Upper lobe of left lung (tissue), 6 donors: ENCODE results near the gene THOP1. TPM values are rescaled to one million over a fixed set of nuclear protein-coding genes. Genes with fewer than 3 reads are reported as not detected.

Experiments
- ATAC-seq, 2 donors: fragments of 200-7000 bp; cut with Tn5 transposase; one replicate each; pipeline ENCODE4 v1.9.1; 2022; ENCODE audit warnings: mild to moderate bottlenecking in 2 of 2, moderate library complexity in 2 of 2; ENCODE audit not compliant: low FRiP score in 2 of 2
- DNase-seq, 2 donors: peaks; one replicate each; pipeline ENCODE4 v3.0.0-alpha.2; 2019 to 2020
- H3K27ac ChIP-seq, 4 donors: fragments of 200-600 bp; sonication (generic); one replicate each; pipeline ENCODE4 v1.5.1; 2016 to 2019
- H3K27me3 ChIP-seq, 4 donors: fragments of 200-600 bp; sonication (generic); one replicate each; pipeline ENCODE4 v1.5.1; 2017 to 2019
- H3K36me3 ChIP-seq, 4 donors: fragments of 200-600 bp; sonication (generic); one replicate each; pipeline ENCODE4 v1.5.1; 2016 to 2019
- H3K4me1 ChIP-seq, 4 donors: fragments of 200-600 bp; sonication (generic); one replicate each; pipeline ENCODE4 v1.5.1; 2018 to 2019
- H3K4me3 ChIP-seq, 4 donors: fragments of 200-600 bp; sonication (generic); one replicate each; pipeline ENCODE4 v1.5.1; 2017 to 2019; ENCODE audit warnings: mild to moderate bottlenecking in 2 of 4, moderate library complexity in 1 of 4
- H3K9me3 ChIP-seq, 4 donors: fragments of 200-600 bp; sonication (generic); one replicate each; pipeline ENCODE4 v1.5.1; 2018 to 2019
- EP300 ChIP-seq, 4 donors: sonication (generic); formaldehyde crosslinking; IDR thresholded peaks; one replicate each; pipeline ENCODE4 v1.5.1; 2017; ENCODE audit warnings: antibody characterized with exemption in 4 of 4, control low read depth in 2 of 4
- POLR2A ChIP-seq, 4 donors: fragments of 450-650 bp; IDR thresholded peaks; one replicate each; pipeline ENCODE4 v1.5.1; 2016 to 2017; ENCODE audit warnings: antibody characterized with exemption in 4 of 4, mild to moderate bottlenecking in 2 of 4
- POLR2AphosphoS5 ChIP-seq, 2 donors: sonication (generic); formaldehyde crosslinking; IDR thresholded peaks; one replicate each; pipeline ENCODE4 v1.5.1; 2017; ENCODE audit warnings: antibody characterized with exemption in 2 of 2
- WGBS, 2 donors: methylation state at CpG; one replicate each; pipeline ENCODE4 v1.1.5; 2017 to 2018; 5-methylcytosine and 5-hydroxymethylcytosine counted together
- total RNA-seq, 6 donors: library from RNA; depleted of rRNA in 4 of 6; stranded (reverse); fragments of >200 nt in 4 of 6; gene quantifications; one replicate each; pipeline versions ENCODE4 v1.1.0 to v1.2.1, GENCODE V29; 2016 to 2021
- TF ChIP-seq, protein P1 (sequence below), 6 experiments: fragments of 450-650 bp in 4 of 6; fragments of 200-600 bp in 2 of 6; sonication (generic) in 2 of 6; IDR thresholded peaks; one replicate each; pipeline ENCODE4 v1.5.1; 2016 to 2019; ENCODE audit warnings: antibody characterized with exemption in 6 of 6
- donor health status: DM: no; HTN: no; CAD: no; lungs with moderate emphysema.
- donor health status: DM: no; HTN: yes; CAD: no; lungs with severe emphysema.

THOP1 gene
- total RNA-seq, 6 donors from 2014 or later, result 28.7 to 62.3 (median 43.1) TPM

GRCh38 chr19:2764945-2765344 lies 20.4 kb upstream of the THOP1 start:
- ATAC-seq (no peak), DNase-seq (no peak)
- Histone ChIP-seq H3K27ac (no peak overlapping the region), H3K9me3 (no peaks in the 10 kb centered on the region), H3K4me3 (no peak overlapping the region), H3K27me3 (no peaks in the 10 kb centered on the region), H3K36me3 (peaks cover 0 to 90% (median 74%) of the 10 kb centered on the region in 4 donors), H3K4me1 (peaks cover 0 to 8% (median under 1%) of the 10 kb centered on the region in 4 donors)
- WGBS, 2 donors, result 93 to 98% methylated on average over 21 of the region's 21 CpGs
- no peak for TF ChIP-seq POLR2A (IDR thresholded peaks at IDR 0.05)
- TF ChIP-seq, protein P1, sequence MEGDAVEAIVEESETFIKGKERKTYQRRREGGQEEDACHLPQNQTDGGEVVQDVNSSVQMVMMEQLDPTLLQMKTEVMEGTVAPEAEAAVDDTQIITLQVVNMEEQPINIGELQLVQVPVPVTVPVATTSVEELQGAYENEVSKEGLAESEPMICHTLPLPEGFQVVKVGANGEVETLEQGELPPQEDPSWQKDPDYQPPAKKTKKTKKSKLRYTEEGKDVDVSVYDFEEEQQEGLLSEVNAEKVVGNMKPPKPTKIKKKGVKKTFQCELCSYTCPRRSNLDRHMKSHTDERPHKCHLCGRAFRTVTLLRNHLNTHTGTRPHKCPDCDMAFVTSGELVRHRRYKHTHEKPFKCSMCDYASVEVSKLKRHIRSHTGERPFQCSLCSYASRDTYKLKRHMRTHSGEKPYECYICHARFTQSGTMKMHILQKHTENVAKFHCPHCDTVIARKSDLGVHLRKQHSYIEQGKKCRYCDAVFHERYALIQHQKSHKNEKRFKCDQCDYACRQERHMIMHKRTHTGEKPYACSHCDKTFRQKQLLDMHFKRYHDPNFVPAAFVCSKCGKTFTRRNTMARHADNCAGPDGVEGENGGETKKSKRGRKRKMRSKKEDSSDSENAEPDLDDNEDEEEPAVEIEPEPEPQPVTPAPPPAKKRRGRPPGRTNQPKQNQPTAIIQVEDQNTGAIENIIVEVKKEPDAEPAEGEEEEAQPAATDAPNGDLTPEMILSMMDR (IDR thresholded peaks at IDR 0.05), result no peak
- no peak for TF ChIP-seq POLR2AphosphoS5 (IDR thresholded peaks at IDR 0.05)
- TF ChIP-seq EP300 (IDR thresholded peaks at IDR 0.05), result no peak

GRCh38 chr19:2765376-2765775 lies 19.9 kb upstream of the THOP1 start:
- TF ChIP-seq POLR2A (IDR thresholded peaks at IDR 0.05) (no peak), EP300 (IDR thresholded peaks at IDR 0.05) (no peak), POLR2AphosphoS5 (IDR thresholded peaks at IDR 0.05) (no peak)
- TF ChIP-seq, protein P1 (IDR thresholded peaks at IDR 0.05), result no peak
- peaks cover 2 to 13% (median 4%) of the 10 kb centered on the region in 4 donors for H3K4me1 ChIP-seq
- H3K27me3 ChIP-seq, result no peaks in the 10 kb centered on the region
- DNase-seq (no peak), ATAC-seq (no peak)
- no peak overlapping the region for H3K4me3 ChIP-seq
- peaks cover 0 to 88% (median 73%) of the 10 kb centered on the region in 4 donors for H3K36me3 ChIP-seq
- no peak overlapping the region for H3K27ac ChIP-seq
- no peaks in the 10 kb centered on the region for H3K9me3 ChIP-seq
- 93 to 95% methylated on average over 13 to 14 of the region's 15 CpGs for whole genome bisulfite sequencing, 2 donors

- Histone ChIP-seq H3K27ac (no peak overlapping the region), H3K9me3 (no peaks in the 10 kb centered on the region), H3K27me3 (no peaks in the 10 kb centered on the region), H3K36me3 (peaks cover 0 to 77% (median 60%) of the 10 kb centered on the region in 4 donors), H3K4me1 (peaks cover 8 to 24% (median 9%) of the 10 kb centered on the region in 4 donors), H3K4me3 (no peak overlapping the region)
- WGBS, 2 donors, result 94 to 97% methylated on average over 13 to 32 of the region's 35 CpGs
- TF ChIP-seq EP300 (IDR thresholded peaks at IDR 0.05) (no peak), POLR2AphosphoS5 (IDR thresholded peaks at IDR 0.05) (no peak), POLR2A (IDR thresholded peaks at IDR 0.05) (no peak)
- TF ChIP-seq, protein P1 (IDR thresholded peaks at IDR 0.05), result no peak
- DNase-seq (peak in 1 of 2 donors; percentile 76), ATAC-seq (no peak)
Measured at GRCh38 chr19:2766594-2767372, 18.5 kb upstream of the THOP1 start.

GRCh38 chr19:2767688-2768087 lies 17.6 kb upstream of the THOP1 start:
- Histone ChIP-seq H3K27ac (no peak overlapping the region), H3K9me3 (no peaks in the 10 kb centered on the region), H3K4me3 (no peak overlapping the region), H3K36me3 (peaks cover 0 to 68% (median 51%) of the 10 kb centered on the region in 4 donors), H3K27me3 (no peaks in the 10 kb centered on the region), H3K4me1 (peaks cover 8 to 32% (median 9%) of the 10 kb centered on the region in 4 donors)
- TF ChIP-seq POLR2AphosphoS5 (IDR thresholded peaks at IDR 0.05) (no peak), EP300 (IDR thresholded peaks at IDR 0.05) (no peak), POLR2A (IDR thresholded peaks at IDR 0.05) (no peak)
- TF ChIP-seq, protein P1 (IDR thresholded peaks at IDR 0.05), result no peak
- no peak for ATAC-seq
- DNase-seq, result peak in 1 of 2 donors; percentile 75
- 95 to 96% methylated on average over 15 to 19 of the region's 19 CpGs for WGBS, 2 donors
